NB4 (cell line): ENCODE data around the gene KRTAP10-9.
"Not testable (repeated sequence)": the region's sequence is repeated elsewhere in the genome, so short reads cannot be mapped to it uniquely, and the experiment has no call there.

Experiments
- CTCF ChIP-seq: IDR thresholded peaks from one replicate; pipeline ENCODE4 v1.5.1; 2012; ENCODE audit warnings: low read depth, low read length
- MAX ChIP-seq: IDR thresholded peaks from 2 replicates; pipeline ENCODE4 v1.6.1; 2011; ENCODE audit warnings: low read depth, low read length

- TF ChIP-seq CTCF, MAX: not testable (repeated sequence)
Measured at GRCh38 chr21:44637851-44638348, 11.0 kb downstream of the KRTAP10-9 start.
